ENCODE data around the gene SYNGR1.

Gene SYNGR1

DNA sequence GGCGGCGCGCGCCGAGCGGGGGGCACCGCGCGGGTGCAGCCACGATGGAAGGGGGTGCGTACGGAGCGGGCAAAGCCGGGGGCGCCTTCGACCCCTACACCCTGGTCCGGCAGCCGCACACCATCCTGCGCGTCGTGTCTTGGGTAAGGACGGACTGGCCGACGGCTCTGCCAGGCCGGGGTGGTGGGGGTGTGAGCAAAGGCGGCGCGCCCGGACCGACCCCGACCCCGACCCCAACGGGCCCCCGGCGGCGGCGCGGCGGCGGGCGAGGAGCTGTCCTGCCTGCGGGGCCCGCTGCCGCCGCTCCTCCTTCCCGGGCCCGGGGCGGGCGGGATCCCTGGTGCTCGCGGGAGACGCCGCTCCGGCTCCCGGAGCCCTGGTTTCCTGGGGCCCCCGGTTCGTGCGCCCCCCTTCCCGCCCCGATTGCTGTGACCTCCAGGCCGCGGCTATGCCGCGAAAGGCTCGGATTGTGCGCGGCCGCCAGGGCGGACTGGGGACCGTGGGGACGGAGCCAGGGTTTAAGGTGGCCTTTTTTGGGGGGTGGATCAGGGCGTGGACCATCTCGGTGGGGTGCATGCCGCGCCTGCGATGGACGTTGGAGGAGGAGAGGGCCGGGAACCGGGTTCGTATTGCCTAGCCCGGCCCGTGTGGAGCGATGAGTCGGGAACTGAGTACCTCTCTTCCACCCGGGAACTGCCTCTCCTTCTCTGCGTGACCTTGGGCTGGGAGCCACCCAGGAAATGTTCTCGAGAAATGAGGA, at the start of gene SYNGR1:
Gene SYNGR1, plus strand, starts transcription at position 25 of the 760 bp plus-strand sequence. Its CDS starts 20 bp downstream, at position 45.
- DNase-seq (ENCODE audit: low read depth), result no peak

GRCh38 chr22:39300186-39300830, 49.5 kb upstream of the SYNGR1 start:
- DNase-seq (ENCODE audit: low read depth), result no peak

DNA sequence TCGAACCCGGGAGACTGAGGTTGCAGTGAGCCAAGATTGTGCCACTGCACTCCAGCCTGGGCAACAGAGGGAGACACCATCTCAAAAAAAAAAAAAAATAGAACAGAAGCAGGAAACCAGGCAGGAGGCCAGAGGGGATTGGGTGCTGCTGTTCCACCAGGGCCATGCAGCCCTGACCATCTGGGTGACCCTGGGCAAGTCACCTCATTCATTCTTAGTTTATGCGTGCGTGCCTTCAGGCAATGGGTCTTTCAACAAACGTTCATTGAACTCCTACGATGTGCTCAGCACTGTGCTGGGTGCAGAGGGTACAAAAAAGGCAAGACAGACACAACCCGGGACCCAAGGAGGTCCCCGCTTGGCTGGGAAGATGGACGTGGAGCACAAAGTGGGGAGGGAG, 48.7 kb upstream of the SYNGR1 start:
- DNase-seq (ENCODE audit: low read depth), result no peak

DNA sequence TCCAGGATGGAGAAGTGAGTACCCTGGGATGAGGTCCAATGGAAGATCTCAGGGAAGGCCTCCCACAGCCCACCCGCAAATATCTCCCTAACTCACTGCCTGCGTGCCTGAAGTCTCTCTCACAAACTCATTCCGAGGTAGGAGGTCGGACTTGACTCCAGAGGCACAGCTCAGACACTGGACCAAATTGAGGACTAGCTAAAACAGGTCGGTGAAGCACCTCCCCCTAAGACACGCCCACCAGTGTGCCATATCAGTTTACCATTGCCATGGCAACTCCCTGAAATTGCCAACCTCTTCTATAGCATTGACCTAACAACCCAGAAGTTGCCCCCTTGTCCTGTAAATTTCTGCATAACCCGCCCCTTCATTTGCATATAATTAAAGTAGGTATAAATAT, 47.9 kb upstream of the SYNGR1 start:
- no peak for DNase-seq (ENCODE audit: low read depth)

- no peak for DNase-seq (ENCODE audit: low read depth)
Observed at GRCh38 chr22:39302431-39302960, 47.3 kb upstream of the SYNGR1 start.

- no peak for DNase-seq (ENCODE audit: low read depth)
Observed at GRCh38 chr22:39303358-39303757, 46.4 kb upstream of the SYNGR1 start.

GRCh38 chr22:39303892-39304671, 45.7 kb upstream of the SYNGR1 start:
- DNase-seq (ENCODE audit: low read depth), result no peak

DNA sequence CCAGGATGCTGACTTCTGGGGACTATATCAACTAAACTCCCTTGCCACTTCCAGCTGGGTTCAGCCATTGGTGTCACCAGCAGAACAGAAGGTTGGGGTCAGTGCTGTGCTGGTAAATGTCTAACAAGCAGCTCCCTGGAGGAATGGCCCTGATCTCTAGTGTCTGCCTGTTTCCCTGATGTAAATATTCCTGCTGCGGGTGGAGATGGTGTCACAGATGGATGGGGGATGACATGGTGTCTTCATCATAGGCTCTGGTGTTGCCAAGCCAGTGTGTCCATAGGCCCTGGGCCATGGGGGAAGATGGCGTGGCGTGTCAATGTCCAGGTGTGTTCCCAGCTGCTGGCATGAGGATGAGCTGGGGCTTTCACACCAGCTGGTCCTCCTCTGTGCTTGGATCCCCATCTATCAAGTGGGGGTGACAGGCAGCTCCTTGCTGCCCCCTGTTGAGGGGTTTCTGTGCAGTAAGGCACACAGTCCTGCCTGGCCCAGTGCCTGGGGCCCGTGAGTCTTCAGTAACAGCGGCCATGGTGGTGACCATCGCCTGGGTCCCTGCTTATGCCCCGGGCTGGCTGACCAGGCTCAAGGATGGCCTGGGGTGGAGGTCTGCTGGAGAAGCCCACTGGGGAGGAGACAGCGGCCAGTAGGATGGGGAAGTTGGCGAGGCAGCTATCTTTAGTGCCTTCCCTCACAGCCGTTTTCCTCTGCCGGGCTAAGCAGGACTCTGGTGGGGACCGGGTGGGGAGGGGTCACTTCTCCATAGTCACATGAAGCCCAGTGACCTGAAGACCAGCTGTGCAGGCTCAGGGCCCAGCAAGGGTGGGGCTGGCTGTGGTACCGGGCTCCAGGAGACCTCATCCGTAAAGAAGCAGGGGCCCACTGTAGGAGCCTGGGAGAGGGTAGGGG, 43.1 kb upstream of the SYNGR1 start:
- peak; percentile 42 for DNase-seq (ENCODE audit: low read depth)

DNA sequence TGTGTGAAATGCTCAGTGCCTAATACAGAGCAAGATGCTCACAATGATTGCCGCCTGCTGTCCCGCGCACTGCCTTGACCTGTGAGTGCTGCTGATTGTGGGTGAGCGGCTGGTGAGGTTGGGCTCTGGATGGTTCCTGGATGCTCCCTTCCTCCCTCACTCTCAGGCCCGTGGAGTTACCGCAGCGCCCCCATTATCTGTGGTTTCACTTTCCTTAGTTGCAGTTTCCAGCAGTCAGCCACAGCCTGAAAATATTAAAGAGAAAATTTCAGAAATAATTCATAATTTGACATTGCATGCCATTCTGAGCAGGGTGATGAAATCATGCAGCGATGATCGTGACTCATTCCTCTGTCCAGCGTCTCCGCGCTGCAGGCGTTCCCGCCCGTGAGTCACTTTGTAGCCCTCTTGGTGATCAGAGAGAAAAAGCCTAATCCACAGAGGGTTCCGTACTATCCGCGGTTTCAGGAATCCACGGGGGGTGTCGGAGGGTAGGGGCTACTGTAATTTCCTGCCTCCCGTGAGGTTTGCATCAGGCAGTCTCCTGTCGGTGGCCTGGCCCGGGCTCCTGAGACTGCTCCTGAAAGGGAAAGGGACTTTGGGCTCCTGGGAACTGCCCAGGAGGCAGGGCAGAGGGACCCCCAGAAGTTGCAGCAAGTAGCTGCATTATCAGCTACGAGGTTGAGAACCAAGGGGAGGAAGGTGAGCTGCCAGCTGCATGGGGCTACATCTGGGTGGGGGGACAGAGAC, 41.0 kb upstream of the SYNGR1 start:
- no peak for DNase-seq (ENCODE audit: low read depth)

DNA sequence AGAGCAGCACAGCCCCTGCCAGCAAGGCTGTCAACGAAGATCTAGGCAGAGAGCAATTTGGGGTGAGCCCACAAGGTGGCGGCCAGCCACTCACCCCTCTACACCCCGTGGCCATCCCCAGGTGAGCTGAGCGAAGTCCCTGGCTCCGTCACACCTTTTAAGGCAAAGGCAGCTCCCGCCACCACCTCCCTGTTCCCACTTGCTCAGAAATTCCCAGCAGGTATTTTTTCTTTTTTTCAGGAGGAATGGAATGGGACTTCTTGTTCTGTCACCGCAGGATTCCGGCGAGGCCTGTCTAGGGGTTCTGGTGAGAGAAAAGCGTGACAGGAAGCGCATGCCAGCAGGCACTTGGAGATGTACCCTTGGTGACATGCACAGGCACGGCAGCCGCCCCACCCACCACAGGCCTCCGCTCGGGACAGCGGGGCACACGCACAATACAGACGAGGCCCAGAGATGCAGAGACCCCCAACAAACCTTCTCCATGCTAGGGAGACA, 40.4 kb upstream of the SYNGR1 start:
- DNase-seq (ENCODE audit: low read depth), result no peak

DNA sequence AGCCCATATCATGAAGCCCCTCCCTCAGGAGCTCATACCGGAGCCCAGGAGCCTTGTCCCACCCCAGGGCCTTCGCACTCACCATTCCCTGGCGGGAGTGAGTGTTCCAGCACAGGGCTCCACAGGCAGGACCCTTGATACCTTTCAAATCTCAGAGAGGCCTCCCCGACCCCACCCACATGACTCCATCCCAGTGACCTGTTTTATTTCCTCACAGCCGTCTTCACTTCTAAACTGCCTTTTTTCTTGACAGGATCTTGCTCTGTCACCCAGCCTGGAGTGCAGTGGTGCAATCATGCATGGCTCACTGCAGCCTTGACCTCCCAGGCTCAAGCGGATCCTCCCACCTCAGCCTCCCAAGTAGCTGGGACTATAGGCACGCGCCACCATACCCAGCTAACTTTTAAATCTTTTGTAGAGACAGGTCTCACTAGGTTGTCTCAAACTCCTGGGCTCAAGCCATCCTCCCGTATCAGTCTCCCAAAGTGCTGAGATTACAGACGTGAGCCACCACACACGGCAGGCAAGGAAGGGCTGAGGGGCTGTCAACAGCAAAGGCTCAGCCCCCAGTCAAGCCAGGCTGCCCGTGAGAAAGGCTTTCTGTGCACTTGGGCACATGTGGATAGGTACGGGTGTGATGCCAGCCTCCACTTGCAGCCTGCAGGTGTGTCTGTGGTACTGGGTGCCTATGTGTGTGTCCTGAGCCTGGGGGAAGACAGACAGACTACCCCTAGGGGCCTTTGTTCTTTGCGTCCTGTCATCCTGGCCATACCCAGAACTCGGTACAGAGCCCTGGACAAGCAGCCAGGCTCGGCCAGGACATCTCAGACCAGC, 39.7 kb upstream of the SYNGR1 start:
- DNase-seq (ENCODE audit: low read depth), result no peak

DNA sequence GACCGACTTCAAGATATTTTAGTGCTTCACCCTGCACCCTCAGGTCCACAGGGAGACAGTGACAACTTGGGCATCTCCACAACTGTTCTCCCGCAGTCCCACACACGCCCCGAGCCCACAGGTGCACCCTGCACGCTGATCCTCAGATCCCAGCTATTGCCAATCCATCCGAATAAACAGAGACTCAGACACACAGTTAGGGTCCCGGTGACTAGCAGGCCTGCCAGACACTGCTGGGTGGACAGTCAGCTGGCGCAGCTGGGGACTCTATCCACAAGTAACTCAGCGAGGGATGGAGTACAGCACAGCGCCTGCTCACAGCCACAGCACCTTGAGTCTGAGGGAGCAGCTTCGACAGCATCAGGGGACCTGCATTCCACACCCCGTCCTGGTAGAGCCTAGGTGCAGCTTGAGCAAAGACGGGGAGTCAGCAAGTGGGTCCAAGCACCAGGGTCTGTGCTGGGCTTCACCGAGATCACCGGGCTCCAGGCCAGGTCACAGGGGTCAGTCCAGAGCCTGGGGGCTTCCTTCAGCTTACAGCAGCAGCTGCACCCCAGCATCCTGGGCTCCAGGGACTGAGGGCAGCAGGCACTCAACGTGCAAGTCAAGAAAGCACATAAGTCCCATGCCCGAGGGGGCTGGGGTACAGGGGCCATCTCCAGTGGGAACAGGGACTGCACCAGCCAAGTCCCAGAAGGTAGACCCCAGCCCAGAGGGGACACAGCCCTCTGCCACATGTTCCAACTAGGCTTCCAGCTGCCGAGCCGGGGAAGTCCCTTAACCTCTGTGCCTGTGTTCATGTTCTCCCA, 38.0 kb upstream of the SYNGR1 start:
- no peak for DNase-seq (ENCODE audit: low read depth)

- no peak for DNase-seq (ENCODE audit: low read depth)
Observed at GRCh38 chr22:39312410-39312809, 37.4 kb upstream of the SYNGR1 start.

GRCh38 chr22:39313258-39314001, 36.4 kb upstream of the SYNGR1 start:
- DNase-seq (ENCODE audit: low read depth), result no peak

GRCh38 chr22:39314251-39314971, 35.4 kb upstream of the SYNGR1 start:
- no peak for DNase-seq (ENCODE audit: low read depth)

GRCh38 chr22:39315389-39315788, 34.4 kb upstream of the SYNGR1 start:
- DNase-seq (ENCODE audit: low read depth), result no peak

DNA sequence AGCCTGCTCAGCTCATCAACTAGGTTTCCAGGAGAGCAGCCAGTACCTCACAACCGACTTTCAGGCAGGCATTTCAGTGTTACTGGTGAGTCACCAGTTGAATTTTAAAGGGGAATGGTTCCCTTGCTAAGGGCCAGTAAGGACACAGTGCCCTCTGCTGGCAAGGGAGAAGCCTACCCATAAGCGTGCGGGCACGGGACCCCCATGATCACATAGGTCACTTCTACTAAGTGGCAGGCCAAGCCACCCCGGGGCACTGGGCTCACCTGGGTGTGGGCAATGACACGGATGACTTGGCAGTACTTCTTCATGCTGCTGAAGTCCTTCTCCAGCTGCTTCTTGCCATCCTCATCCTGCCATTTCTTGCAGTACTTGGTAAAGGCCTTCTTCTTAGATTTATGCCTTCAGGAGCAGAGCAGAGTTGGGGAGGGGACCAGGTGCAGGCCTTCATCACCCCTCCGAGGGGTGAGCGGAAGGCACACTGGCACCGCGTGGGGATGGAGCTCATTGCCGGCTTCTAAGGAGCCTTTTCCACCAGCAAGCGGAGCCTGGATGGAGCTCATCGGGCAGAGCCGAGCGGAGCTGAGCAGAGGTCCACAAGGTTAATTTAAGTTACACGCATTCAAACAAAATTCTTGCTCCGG, 33.2 kb upstream of the SYNGR1 start:
- peak; percentile 65 for DNase-seq (ENCODE audit: low read depth)

All from stimulated activated CD8-positive, alpha-beta memory T cell treated with anti-CD3 and anti-CD28 coated beads, Interleukin-4, amount 100 ng/mL, for 24 hours (primary cell).